T-helper 1 cell (primary cell): ENCODE results near the gene FAM78B.

Experiments
- DNase-seq, 5 donors: peaks; one replicate each; pipeline ENCODE4 v3.0.0-alpha.2; 2012 to 2020

The FAM78B gene

DNA sequence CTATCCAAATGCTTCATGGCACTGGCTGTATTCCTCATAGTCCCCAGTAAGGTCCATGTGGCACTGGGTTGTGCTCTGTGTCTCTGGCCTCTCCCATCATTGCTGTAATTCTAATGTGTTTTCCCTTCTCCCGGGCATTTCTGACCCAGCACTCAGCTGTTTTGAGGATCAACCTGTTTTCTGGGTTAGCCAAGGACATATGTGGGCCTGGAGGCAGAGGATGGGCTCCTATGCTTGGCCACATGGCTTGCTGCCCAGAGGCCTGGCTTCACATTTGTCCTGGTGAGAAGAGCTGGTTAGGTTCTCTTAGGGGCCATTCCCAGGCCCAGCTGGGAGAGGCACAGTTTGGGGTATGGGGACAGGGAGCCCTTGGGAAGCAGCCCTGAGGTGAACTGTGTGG lies 103.1 kb downstream of the FAM78B start:
- no peak for DNase-seq

DNA sequence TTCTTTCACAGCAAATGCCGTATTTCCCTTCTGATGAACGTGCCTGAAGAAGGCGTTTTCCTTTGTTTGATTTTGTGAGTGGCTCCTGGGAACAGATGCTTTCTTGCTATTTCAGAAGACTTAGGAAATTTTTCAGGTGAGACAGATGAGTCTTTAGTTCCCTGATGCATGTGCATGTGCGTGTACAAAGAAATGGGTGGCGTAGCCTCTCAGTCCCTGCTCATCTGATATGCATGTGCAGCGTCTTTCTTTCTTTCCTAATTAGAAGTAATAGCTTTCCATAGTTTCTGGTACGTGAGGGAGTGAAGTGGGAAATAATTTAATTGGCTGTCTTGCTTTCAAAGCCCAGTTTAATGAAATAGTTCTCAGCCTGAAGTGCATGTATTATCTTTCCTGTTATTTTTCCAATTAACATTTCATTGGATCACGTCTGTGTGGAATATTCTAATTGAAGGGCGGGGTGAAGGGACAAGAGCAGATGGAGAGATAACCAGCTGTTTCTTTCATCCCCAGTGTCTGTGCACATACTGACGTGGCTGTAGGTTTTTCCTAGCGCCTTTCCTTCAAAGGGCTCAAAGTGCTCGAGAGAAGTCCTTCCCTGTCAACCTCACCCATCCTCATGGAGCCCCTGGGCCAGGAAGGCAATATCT lies 104.3 kb downstream of the FAM78B start:
- DNase-seq = no peak

DNA sequence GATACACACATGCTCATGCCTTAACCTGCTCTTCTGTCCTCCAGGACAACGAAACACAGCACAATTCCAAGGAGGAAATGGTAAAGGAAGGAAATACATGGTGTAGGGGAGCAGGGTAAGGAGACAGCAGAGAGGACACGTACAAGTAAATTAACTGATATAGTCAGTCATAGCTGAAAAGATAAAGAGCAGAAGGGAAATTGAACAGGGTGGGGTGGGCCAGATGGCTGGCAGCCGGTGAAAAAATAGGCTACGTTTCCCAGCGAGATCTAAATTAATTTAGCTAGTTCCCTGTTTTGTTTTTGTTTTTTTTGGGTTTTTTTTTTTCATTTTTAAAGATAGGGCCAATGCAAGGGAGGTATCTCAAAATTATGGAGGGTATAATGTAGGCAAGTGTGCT lies 109.2 kb downstream of the FAM78B start:
- no peak for DNase-seq

DNA sequence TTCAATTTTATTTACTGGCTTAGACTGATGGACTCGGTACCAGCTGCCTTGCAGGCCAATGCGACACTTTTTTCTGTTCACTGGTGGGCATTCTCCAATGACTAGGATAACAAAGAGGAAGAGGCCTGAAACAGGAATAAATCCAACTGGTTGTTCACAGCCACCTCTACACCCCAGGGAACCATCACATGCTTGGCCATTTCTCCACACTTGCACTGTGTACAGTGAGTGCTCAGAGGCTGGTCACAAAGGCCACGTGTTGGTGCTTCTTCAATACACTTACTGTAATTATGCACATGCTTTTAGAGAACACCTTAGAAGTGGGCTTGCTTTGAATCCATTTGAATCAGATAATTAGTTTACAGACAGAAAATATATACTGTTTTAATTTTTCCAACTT lies 113.4 kb downstream of the FAM78B start:
- no peak for DNase-seq

DNA sequence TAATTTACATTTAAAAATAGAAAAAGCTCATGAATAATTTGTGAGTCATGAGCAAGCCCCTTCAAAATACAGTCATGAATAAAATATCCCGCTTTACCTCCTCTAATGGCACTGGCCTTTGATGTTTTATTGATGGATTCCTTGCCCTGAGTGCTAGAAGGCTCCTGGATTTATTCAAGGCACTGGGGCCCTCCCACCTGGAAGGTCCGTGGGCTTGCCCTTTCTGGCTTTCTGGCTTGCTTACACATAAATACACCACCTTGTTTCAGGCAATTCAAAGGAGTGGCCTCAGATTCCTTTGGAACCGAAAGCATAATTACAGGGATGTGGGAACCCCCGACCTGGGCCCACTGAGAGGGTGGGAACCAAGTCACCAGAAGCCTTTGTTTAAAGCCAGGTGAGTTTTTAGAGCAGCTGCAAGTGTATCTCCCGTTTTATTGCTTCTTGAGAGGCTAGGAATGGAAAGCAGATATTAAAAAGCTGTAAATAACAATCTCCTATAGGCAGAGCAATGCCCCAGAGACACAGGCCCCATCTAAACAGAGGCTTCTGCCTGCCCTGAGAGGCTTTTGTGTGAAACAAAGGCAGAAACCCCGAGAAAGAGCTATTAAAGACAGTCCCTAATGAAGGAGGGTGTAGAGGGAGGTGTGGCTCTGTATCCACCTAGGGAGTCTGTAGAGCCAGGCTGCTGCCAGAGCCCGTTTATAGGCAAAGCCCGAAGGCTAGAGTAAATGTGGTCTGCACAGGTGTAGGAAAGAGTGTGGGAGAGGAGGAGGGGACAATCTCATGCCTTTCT lies 126.4 kb downstream of the FAM78B start:
- no peak for DNase-seq

DNA sequence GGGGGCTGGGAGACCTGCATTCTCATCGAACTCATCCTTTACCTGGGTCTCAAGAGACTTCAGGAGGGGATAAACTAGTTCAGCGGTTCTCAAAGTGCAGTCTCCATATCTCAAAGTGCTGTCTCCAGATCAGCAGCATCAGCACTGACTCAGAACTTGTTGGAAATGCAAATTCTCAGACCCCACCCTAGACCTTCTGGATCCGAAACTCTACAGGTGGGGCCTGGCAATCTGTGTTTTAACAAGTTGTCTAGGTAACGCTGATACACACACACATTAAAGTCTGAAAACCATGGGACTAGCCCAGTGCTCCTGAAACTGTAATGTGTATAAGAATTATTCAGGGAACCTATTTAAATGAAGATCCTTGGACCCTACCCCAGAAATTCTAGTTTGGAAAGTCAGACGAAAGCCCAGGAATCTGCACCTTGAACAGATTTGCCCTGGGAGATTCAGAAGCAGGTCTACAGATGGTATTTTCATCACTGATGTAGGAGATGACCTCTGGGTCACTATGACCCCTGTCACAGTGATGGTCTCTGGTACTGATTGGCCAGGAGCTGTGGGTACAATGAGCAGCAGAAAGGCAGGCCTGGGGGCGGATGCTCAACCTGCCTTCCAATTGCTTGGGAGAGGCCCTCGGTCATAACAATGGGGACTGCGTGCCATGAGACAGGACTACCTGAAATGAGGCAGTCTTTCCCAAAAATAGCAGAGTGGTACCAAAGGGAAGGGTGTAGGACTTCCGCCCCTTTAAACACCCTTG lies 127.2 kb downstream of the FAM78B start:
- no peak for DNase-seq

DNA sequence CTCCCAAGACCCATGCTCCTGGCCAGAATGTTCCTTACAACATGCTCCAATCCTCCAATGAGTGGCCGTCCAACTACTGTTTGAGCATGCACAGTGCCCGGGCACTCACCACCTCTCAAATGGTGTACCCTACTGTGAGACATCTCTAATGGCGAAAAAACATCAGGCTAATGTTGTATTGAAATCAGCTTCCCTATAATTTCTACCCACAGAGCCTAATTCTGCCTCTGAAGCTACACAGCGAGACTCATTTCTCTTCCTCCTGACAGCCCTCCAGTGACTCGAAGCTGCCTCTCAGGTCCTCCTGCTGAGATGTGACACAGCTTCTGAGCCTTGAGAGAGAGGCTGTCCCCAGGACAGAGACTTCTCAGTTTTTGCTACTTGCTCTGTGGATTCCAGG lies 130.7 kb downstream of the FAM78B start:
- no peak for DNase-seq

DNA sequence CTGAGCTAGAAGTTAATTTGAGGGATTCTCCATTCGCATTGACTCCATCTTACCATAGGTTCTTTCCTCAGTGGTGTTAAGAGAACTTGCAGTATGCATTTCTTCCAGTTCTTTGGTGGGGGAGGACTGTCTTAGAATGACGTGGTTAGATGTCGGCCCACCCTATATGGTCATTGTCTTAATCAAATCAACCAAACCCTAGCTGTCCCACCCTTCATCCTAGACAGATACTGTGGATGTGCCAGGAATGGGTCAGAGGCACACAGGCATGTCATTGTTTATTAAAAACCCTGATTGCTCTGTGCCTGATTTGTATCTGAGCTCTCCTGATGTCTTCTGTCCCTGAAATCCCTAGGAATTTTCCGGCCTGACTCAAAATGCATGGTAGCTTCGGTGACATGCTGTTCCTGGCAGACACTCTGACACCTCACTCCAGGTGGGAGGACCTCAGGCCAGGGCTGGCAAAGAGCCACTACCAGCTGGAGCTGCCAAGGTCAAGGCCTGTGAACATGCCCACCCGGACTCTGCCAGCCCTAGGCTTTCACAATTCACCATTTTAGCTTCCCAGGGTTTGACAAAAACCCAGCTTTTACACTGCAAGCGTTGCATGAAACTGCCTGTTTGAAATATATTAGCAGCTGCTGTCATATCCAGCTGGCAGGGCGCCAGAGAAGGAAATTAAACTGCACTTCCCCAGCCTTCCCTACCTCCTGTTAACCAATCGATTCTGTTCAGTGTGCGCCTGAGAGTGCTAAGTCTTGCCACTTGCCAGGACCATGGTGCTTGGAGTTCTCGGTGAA lies 134.0 kb downstream of the FAM78B start:
- DNase-seq = no peak

DNA sequence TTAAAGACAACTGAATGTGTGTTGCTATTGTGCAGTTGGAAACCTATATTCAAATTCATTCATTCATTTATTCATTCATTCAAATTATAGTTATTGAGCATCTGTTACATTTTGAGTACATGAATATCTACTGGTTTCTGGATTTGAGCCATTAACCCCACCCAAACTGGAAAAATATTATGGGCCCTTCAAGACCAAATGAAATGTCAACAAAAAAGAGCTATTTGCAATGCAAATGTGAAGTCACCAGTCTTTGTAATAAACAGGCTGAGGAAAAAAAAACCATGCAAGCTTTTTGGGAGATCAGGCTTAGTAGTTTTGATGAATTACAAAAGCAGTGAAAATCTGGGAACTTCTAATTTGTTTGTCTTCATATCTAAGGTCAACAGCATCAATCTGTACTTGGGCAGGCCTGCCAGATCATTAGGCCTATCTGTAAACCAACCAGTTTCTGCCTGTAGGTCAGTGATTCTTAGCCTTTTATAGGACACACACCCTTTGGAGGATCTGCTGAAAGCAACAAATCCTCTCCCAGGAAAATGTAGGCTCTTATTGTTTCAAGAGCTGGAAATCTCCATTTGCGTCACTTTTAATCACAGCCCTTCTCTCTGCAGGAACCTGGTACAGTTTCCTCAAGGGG lies 134.7 kb downstream of the FAM78B start:
- no peak for DNase-seq

DNA sequence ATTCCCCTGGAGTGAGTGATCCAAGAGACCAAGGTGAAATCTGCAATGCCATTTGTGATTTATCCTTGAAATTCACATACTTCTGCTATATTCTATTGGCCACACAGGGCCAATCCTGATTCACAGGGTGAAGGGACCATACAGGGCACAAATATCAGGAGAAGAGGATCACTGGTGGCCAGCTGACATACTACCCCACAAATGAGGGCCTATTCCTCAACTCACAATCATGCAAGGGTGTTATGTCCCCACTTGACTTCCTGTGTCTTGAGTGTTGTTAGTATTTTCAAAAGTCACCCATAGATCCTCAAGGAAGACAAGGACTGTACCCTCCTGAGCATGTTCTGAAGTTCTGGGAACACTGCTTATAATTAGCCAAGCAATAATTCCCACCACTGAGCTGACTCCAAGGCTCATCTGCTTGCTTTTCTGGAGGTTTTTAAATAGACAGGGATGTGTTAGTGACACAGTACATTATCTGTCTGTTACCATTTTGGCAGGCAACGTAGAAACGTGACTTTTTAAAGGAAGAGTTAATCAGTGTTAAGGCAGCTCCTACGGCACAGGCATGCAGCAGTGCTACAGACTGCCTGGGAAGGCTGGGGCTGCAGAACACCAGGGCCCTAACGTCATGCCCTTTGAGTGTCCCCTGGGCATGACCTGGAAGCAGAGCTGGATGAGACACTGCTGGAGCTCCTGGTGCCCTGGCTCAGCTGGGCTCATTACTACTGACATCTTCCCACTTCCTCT lies 137.4 kb downstream of the FAM78B start:
- DNase-seq = no peak

DNA sequence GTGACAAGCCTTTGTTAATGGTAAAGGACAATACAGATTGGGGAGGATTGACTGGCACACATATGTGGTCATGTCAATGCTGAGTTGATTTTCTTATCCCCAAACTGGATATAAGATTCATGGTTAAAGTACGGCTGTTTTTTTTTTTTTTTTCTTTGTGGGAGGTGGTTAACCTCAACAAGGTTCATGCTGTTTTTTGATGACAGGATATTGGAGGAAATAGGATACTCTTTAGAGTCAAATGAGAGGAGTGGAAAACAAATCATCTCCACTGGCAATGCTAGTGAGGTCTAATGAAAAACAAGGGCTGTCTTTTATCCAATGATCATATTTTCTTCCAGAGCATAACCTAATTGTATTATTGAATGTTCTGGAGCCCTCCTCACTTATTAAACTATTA lies 140.2 kb downstream of the FAM78B start:
- no peak for DNase-seq

DNA sequence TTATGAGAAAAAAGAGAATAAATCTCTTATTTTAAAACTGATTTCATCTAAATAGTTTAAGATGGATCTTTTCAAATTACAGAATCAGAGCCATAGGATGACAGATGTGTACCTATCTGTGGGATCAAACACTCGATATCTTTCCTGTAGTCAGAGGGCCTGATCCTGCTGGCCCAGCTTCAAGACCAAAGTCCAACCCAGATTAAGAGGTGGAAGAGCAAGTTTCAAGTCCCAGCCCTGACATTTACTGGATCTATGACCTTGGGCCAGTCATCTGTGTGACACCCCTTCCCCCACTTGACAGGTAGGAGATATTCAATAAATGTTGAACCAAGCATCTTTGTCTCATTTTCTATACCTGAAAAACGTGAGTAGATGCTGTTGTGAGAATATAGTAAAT lies 140.7 kb downstream of the FAM78B start:
- no peak for DNase-seq

DNA sequence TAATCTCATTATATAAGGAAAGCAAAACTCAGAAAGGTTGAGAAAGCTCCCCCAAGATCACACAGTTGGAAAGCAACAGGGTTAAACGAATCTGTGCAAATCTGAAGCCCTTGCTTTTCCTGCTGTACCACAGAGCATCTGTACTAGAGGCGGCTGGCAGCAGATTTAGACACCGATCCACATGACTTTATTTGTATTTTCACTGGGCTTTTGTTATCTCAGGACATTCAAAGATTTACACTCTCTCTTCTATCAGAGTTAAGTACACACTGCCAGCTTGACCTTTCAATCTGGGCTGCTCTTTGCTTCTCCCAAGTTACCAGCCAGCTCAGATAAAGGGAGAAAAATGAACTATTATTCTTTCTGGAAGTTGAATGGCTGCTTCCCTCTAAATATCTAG lies 146.6 kb downstream of the FAM78B start:
- no peak for DNase-seq
